VCaP (cell line): ENCODE measurements around the gene HEYL.

Experiments used
- H3K27ac ChIP-seq: fragments of 450-650 bp; 2 replicates; pipeline ENCODE4 v1.5.1; 2017
- TF ChIP-seq, protein P1 (sequence below): fragments of 450-650 bp; conservative IDR thresholded peaks from 2 replicates; pipeline ENCODE4 v1.5.1; 2017; ENCODE audit warnings: mild to moderate bottlenecking, moderate library complexity

HEYL gene

GRCh38 chr1:39656391-39656790 is 16.9 kb upstream of the HEYL start:
- TF ChIP-seq, protein P1, sequence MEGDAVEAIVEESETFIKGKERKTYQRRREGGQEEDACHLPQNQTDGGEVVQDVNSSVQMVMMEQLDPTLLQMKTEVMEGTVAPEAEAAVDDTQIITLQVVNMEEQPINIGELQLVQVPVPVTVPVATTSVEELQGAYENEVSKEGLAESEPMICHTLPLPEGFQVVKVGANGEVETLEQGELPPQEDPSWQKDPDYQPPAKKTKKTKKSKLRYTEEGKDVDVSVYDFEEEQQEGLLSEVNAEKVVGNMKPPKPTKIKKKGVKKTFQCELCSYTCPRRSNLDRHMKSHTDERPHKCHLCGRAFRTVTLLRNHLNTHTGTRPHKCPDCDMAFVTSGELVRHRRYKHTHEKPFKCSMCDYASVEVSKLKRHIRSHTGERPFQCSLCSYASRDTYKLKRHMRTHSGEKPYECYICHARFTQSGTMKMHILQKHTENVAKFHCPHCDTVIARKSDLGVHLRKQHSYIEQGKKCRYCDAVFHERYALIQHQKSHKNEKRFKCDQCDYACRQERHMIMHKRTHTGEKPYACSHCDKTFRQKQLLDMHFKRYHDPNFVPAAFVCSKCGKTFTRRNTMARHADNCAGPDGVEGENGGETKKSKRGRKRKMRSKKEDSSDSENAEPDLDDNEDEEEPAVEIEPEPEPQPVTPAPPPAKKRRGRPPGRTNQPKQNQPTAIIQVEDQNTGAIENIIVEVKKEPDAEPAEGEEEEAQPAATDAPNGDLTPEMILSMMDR: no peak

GRCh38 chr1:39655578-39656268 is 16.3 kb upstream of the HEYL start:
- H3K27ac ChIP-seq: no peak overlapping the region

More at GRCh38 chr1:39656391-39656790, 16.9 kb upstream of the HEYL start:
- H3K27ac ChIP-seq: no peak overlapping the region

GRCh38 chr1:39654291-39654690 is 14.8 kb upstream of the HEYL start:
- peak overlapping the region; percentile 68 for H3K27ac ChIP-seq
- TF ChIP-seq, protein P1: no peak

More at GRCh38 chr1:39655578-39656268, 16.3 kb upstream of the HEYL start:
- TF ChIP-seq, protein P1: no peak

DNA sequence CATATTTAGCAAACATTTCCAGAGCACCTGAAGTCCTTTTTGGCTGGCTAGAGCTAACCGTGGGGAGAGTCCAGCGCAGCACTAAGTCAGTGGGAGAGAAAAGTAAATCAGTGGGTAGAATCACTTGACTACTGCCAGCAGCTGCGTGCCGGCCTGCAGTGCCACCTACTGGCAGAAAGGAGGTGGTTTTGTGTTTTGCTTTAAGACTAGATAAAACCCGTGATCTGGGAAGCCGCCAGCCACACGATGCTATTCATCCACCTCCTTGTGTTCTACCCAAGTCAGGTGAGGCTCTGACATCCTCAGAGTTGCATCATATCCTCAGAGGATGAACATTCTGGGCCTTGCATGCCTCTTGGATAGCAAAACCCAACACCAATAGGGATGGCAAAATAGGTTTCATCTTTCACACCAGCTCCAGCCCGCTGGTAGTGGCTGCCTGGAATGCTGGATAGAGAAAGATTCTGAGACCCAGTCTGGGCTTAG is 14.1 kb upstream of the HEYL start:
- H3K27ac ChIP-seq: peak overlapping the region; percentile 68

DNA sequence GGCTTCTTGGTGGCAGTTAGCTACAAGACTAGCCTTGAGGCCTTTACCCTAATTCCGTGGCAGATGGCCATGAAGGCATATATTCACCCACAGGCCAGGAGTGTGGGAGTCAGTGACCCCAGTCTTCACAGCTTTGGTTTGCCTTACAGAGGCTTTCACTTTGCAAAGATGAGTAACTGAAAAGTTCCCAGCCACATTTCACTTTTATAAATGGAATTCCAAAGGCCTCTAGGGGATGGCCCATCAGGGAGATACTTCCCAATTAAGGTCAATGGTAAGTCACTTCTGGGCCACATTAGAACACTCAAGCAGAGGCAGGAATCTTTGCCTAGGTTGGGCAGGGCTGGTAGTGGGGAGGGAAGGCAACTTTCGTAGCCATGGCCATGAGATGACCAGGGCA is 13.1 kb upstream of the HEYL start:
- peak overlapping the region; percentile 68; the same call in 1 of the 2 replicates for H3K27ac ChIP-seq
- TF ChIP-seq, protein P1: no peak

More for the DNA sequence above, 14.1 kb upstream of the HEYL start:
- TF ChIP-seq, protein P1: peak; percentile 96

DNA sequence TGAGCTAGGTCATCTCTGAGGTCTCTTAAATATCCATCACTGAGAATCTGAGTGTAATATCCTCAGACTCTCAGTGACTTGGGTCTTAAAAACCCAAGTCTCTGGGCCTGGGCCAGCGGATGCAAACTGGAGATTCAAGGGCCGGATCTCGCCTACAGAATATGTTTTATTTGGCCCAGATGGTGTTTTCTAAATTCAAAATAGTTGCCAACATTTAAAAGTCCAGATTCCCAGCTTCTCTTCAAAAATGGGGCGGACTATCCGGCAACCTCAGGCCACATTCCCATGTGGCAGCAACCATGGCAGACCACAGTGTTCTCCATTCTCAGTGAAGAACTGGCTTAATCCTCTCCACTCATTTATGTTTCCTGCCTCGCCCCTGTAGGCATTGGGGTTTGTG is 12.7 kb upstream of the HEYL start:
- no peak overlapping the region for H3K27ac ChIP-seq
- TF ChIP-seq, protein P1: no peak

DNA sequence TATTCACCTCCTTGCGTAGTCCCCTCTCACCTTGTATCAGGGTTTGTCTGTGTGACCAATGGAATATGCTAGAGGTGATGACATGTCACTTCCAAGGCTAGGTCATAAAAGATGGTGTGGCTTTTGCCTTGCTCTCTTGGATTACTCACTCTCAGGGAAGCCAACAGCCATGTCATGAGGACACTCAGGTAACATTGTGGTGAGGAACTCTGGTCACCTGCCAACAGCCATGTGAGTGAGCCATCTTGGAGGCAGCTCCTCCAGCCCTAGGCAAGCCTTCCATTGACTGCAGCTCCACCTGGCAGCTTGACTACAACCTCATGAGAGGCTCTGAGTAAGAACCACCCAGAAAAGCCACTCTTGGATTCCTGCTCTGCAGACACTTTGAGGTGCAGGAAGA is 11.0 kb upstream of the HEYL start:
- TF ChIP-seq, protein P1: no peak
- H3K27ac ChIP-seq: no peak overlapping the region
